ENCODE data around the gene ADGRB2. TPM values are rescaled to one million over a fixed set of nuclear protein-coding genes. Genes with fewer than 3 reads are reported as not detected.

The ADGRB2 gene
- total RNA-seq, 4 donors from 2014 or later: 3.3 to 39.1 (median 17.2) TPM

GRCh38 chr1:31717341-31717740, 46.8 kb downstream of the ADGRB2 start:
- H3K27ac ChIP-seq: no peak overlapping the region
- H3K4me1 ChIP-seq: peaks cover 0 to 18% (median 16%) of the 10 kb centered on the region in 4 donors
- no peak for DNase-seq
- no peaks in the 10 kb centered on the region for H3K36me3 ChIP-seq
- no peak overlapping the region for H3K4me3 ChIP-seq
- TF ChIP-seq CTCF (IDR thresholded peaks at IDR 0.05) (no peak), POLR2A (IDR thresholded peaks at IDR 0.05) (no peak)
- H3K9me3 ChIP-seq: no peaks in the 10 kb centered on the region
- no peaks in the 10 kb centered on the region for H3K27me3 ChIP-seq

- Histone ChIP-seq H3K36me3 (no peaks in the 10 kb centered on the region), H3K27ac (peak overlapping the region; percentile 57 to 95 (median 87)), H3K27me3 (no peaks in the 10 kb centered on the region), H3K9me3 (no peaks in the 10 kb centered on the region), H3K4me3 (peak overlapping the region; percentile 32 to 56 (median 45)), H3K4me1 (peaks cover 0 to 18% (median 16%) of the 10 kb centered on the region in 4 donors)
- DNase-seq: no peak
- TF ChIP-seq CTCF (IDR thresholded peaks at IDR 0.05) (no peak), POLR2A (IDR thresholded peaks at IDR 0.05) (no peak)
Observed at GRCh38 chr1:31715873-31716220, 48.3 kb downstream of the ADGRB2 start.

- peak; percentile 66 to 96 (median 95) for DNase-seq
- peaks cover 0 to 18% (median 16%) of the 10 kb centered on the region in 4 donors for H3K4me1 ChIP-seq
- H3K36me3 ChIP-seq: no peaks in the 10 kb centered on the region
- TF ChIP-seq POLR2A (IDR thresholded peaks at IDR 0.05) (peak; percentile 89 to 95), CTCF (IDR thresholded peaks at IDR 0.05) (peak; percentile 30 to 87 (median 76))
- H3K27me3 ChIP-seq: no peaks in the 10 kb centered on the region
- H3K9me3 ChIP-seq: no peaks in the 10 kb centered on the region
- H3K27ac ChIP-seq: peak overlapping the region; percentile 57 to 95 (median 87)
- peak overlapping the region; percentile 32 to 56 (median 45) for H3K4me3 ChIP-seq
Observed at GRCh38 chr1:31715087-31715872, 48.9 kb downstream of the ADGRB2 start.

GRCh38 chr1:31714442-31715086, 49.6 kb downstream of the ADGRB2 start:
- TF ChIP-seq POLR2A (IDR thresholded peaks at IDR 0.05): no peak
- peak in 4 of 6 experiments; percentile 35 to 56 (median 40) for TF ChIP-seq CTCF (IDR thresholded peaks at IDR 0.05)
- Histone ChIP-seq H3K36me3 (no peaks in the 10 kb centered on the region), H3K27ac (peak overlapping the region; percentile 57 to 95 (median 87)), H3K27me3 (no peaks in the 10 kb centered on the region), H3K9me3 (no peaks in the 10 kb centered on the region), H3K4me1 (peaks cover 0 to 18% (median 16%) of the 10 kb centered on the region in 4 donors), H3K4me3 (peak overlapping the region; percentile 32 to 56 (median 45))
- peak; percentile 30 to 79 (median 72) for DNase-seq

GRCh38 chr1:31712630-31713029, 51.5 kb downstream of the ADGRB2 start:
- Histone ChIP-seq H3K4me1 (peaks cover 0 to 20% (median 16%) of the 10 kb centered on the region in 4 donors), H3K9me3 (no peaks in the 10 kb centered on the region), H3K27ac (peak overlapping the region in 2 of 4 donors; percentile 21 to 39), H3K4me3 (no peak overlapping the region), H3K27me3 (no peaks in the 10 kb centered on the region), H3K36me3 (no peaks in the 10 kb centered on the region)
- TF ChIP-seq CTCF (IDR thresholded peaks at IDR 0.05): no peak
- TF ChIP-seq POLR2A (IDR thresholded peaks at IDR 0.05): no peak
- DNase-seq: no peak
